ENCODE measurements around the gene ASB18.

DNA sequence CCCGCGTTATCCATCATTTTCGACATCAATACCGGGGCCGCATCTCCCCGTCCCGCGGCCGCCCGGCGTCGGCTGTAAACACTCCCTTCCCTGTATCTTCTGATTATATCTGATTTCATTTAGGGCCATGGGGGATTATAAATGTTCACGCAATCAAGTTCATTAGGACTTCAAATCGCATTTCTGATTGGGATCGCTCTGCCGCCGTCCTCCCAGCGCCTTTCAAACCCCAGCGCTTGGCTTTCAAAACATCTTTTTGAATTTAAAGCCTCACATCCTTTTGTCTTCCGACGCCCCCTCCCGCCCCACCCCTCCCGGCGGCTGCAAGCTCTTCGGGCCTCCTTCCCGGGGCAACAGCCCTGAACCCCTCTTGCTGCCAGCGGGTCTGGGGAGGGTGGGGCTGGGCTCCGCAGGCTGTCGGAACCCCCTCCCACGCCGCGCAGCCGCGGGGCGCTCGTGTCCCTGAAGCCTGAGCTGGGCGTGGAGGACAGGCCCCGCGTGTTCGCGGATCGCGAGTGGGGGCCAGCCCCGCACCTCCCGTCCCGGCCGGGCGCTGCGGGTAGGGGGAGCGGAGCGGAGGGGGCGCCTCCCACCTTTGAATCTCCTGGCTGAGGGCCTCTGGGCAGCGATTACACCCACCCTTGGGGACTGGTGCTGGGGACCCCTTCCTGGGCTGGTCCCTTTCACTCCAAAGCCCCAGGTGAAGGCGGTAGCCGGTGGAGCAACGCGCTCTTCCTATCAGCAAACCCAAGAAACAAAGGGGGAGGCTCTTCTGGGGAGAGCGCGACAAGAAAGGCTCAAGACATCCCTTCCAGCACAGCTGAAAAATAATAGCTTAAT lies 84.8 kb downstream of the ASB18 start:
- peak; percentile 92 for TF ChIP-seq EZH2 (IDR thresholded peaks at IDR 0.05)
- TF ChIP-seq, protein P1, sequence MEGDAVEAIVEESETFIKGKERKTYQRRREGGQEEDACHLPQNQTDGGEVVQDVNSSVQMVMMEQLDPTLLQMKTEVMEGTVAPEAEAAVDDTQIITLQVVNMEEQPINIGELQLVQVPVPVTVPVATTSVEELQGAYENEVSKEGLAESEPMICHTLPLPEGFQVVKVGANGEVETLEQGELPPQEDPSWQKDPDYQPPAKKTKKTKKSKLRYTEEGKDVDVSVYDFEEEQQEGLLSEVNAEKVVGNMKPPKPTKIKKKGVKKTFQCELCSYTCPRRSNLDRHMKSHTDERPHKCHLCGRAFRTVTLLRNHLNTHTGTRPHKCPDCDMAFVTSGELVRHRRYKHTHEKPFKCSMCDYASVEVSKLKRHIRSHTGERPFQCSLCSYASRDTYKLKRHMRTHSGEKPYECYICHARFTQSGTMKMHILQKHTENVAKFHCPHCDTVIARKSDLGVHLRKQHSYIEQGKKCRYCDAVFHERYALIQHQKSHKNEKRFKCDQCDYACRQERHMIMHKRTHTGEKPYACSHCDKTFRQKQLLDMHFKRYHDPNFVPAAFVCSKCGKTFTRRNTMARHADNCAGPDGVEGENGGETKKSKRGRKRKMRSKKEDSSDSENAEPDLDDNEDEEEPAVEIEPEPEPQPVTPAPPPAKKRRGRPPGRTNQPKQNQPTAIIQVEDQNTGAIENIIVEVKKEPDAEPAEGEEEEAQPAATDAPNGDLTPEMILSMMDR (IDR thresholded peaks at IDR 0.05) = no peak

Measured in neural progenitor cell (in vitro differentiated cells).